HEK293 (cell line): ENCODE data around the gene MEGF6.

ENCODE experiments used
- CTCF ChIA-PET: fragments of 350-600 bp; formaldehyde crosslinking; extraction: SDS; loops from one replicate; lab custom pipeline; 2021; ENCODE audit warnings: antibody characterized with exemption; lab: Yijun Ruan, JAX
- POLR2A ChIA-PET: fragments of 300-600 bp; formaldehyde crosslinking; extraction: SDS; loops from one replicate; lab custom pipeline; 2020; ENCODE audit warnings: antibody characterized with exemption, inconsistent platforms; lab: Yijun Ruan, JAX
- H3K27ac ChIP-seq: fragments of 200-500 bp; sonication (Bioruptor generic); 2 replicates; pipeline ENCODE4 v1.5.1; 2014; ENCODE audit warnings: low read depth, low read length, control low read depth, inconsistent platforms; ENCODE audit errors: extremely low read depth
- H3K36me3 ChIP-seq, 2 experiments: fragments of 200-500 bp in 1 of 2; sonication (Bioruptor generic) in 1 of 2; 1 replicate in 1 of 2; 2 replicates in 1 of 2; pipeline ENCODE4 v1.5.1; 2014 to 2017; ENCODE audit warnings: inconsistent platforms in 2 of 2, low read length in 2 of 2; ENCODE audit not compliant: control insufficient read depth in 2 of 2, insufficient read depth in 1 of 2
- H3K4me1 ChIP-seq: fragments of 200-500 bp; sonication (Bioruptor generic); 2 replicates; pipeline ENCODE4 v1.5.1; 2014; ENCODE audit warnings: mild to moderate bottlenecking, low read length, inconsistent platforms; ENCODE audit not compliant: control insufficient read depth, insufficient read depth
- H3K4me3 ChIP-seq: 2 replicates; pipeline ENCODE4 v1.5.1; 2011; ENCODE audit warnings: low read depth, mild to moderate bottlenecking, control low read depth, low read length, moderate library complexity
- H3K9me3 ChIP-seq: fragments of 200-500 bp; sonication (Bioruptor generic); 2 replicates; pipeline ENCODE4 v1.5.1; 2014; ENCODE audit warnings: low read depth, low read length, inconsistent platforms; ENCODE audit not compliant: control insufficient read depth, insufficient read depth
- GLI4 ChIP-seq: fragments of 450-650 bp; formaldehyde crosslinking; IDR thresholded peaks from 2 replicates; pipeline ENCODE4 v1.5.1; 2016; ENCODE audit warnings: missing biosample characterization, missing genetic modification characterization
- HOXC10 ChIP-seq: sonication (generic); formaldehyde crosslinking; IDR thresholded peaks from 2 replicates; pipeline ENCODE4 v1.8.1; 2023; ENCODE audit warnings: mild to moderate bottlenecking, missing genetic modification reagents
- KLF8 ChIP-seq: fragments of 450-650 bp; formaldehyde crosslinking; IDR thresholded peaks from 2 replicates; pipeline ENCODE4 v1.5.1; 2016; ENCODE audit warnings: missing biosample characterization, missing genetic modification characterization
- REPIN1 ChIP-seq: fragments of 450-650 bp; formaldehyde crosslinking; IDR thresholded peaks from 2 replicates; pipeline ENCODE4 v1.5.1; 2017; ENCODE audit warnings: missing biosample characterization, missing genetic modification characterization, low read depth
- YY2 ChIP-seq: fragments of 450-650 bp; formaldehyde crosslinking; IDR thresholded peaks from 2 replicates; pipeline ENCODE4 v1.5.1; 2016; ENCODE audit warnings: missing biosample characterization, missing genetic modification characterization
- ZBTB7A ChIP-seq: fragments of 450-650 bp; formaldehyde crosslinking; IDR thresholded peaks from 2 replicates; pipeline ENCODE4 v1.5.1; 2016; ENCODE audit warnings: low read depth, missing biosample characterization, missing genetic modification characterization
- ZFP37 ChIP-seq: fragments of 450-650 bp; formaldehyde crosslinking; IDR thresholded peaks from 2 replicates; pipeline ENCODE4 v1.5.1; 2016; ENCODE audit warnings: missing biosample characterization, missing genetic modification characterization
- ZNF140 ChIP-seq: fragments of 450-650 bp; formaldehyde crosslinking; IDR thresholded peaks from 2 replicates; pipeline ENCODE4 v1.5.1; 2016; ENCODE audit warnings: missing biosample characterization, missing genetic modification characterization
- ZNF157 ChIP-seq: fragments of 450-650 bp; formaldehyde crosslinking; IDR thresholded peaks from 2 replicates; pipeline ENCODE4 v1.5.1; 2016; ENCODE audit warnings: missing biosample characterization, missing genetic modification characterization
- ZNF16 ChIP-seq: fragments of 450-650 bp; formaldehyde crosslinking; IDR thresholded peaks from 2 replicates; pipeline ENCODE4 v1.5.1; 2016; ENCODE audit warnings: low read depth, missing biosample characterization, missing genetic modification characterization
- ZNF202 ChIP-seq: fragments of 450-650 bp; formaldehyde crosslinking; IDR thresholded peaks from 2 replicates; pipeline ENCODE4 v1.5.1; 2016; ENCODE audit warnings: missing biosample characterization, missing genetic modification characterization, borderline replicate concordance
- ZNF37A ChIP-seq: fragments of 450-650 bp; IDR thresholded peaks from 2 replicates; pipeline ENCODE4 v1.5.1; 2018; ENCODE audit warnings: missing biosample characterization, missing genetic modification characterization
- ZNF473 ChIP-seq: fragments of 450-650 bp; formaldehyde crosslinking; IDR thresholded peaks from 2 replicates; pipeline ENCODE4 v1.5.1; 2017; ENCODE audit warnings: missing biosample characterization, missing genetic modification characterization
- ZNF561 ChIP-seq: fragments of 450-650 bp; IDR thresholded peaks from 2 replicates; pipeline ENCODE4 v1.5.1; 2018; ENCODE audit warnings: missing biosample characterization, missing genetic modification characterization, borderline replicate concordance
- ZNF664 ChIP-seq: fragments of 450-650 bp; formaldehyde crosslinking; IDR thresholded peaks from 2 replicates; pipeline ENCODE4 v1.5.1; 2016; ENCODE audit warnings: missing biosample characterization, missing genetic modification characterization
- TF ChIP-seq, protein P1 (sequence below): fragments of 450-650 bp; formaldehyde crosslinking; conservative IDR thresholded peaks from 2 replicates; pipeline ENCODE4 v1.5.1; 2016; ENCODE audit warnings: low read depth, missing biosample characterization, missing genetic modification characterization
- TF ChIP-seq, protein P2 (sequence below): fragments of 450-650 bp; formaldehyde crosslinking; IDR thresholded peaks from 2 replicates; pipeline ENCODE4 v1.5.1; 2016; ENCODE audit warnings: missing biosample characterization, missing genetic modification characterization
- TF ChIP-seq, protein P3 (sequence below): fragments of 450-650 bp; formaldehyde crosslinking; IDR thresholded peaks from 2 replicates; pipeline ENCODE4 v1.5.1; 2016; ENCODE audit warnings: missing biosample characterization, missing genetic modification characterization

Gene MEGF6

DNA sequence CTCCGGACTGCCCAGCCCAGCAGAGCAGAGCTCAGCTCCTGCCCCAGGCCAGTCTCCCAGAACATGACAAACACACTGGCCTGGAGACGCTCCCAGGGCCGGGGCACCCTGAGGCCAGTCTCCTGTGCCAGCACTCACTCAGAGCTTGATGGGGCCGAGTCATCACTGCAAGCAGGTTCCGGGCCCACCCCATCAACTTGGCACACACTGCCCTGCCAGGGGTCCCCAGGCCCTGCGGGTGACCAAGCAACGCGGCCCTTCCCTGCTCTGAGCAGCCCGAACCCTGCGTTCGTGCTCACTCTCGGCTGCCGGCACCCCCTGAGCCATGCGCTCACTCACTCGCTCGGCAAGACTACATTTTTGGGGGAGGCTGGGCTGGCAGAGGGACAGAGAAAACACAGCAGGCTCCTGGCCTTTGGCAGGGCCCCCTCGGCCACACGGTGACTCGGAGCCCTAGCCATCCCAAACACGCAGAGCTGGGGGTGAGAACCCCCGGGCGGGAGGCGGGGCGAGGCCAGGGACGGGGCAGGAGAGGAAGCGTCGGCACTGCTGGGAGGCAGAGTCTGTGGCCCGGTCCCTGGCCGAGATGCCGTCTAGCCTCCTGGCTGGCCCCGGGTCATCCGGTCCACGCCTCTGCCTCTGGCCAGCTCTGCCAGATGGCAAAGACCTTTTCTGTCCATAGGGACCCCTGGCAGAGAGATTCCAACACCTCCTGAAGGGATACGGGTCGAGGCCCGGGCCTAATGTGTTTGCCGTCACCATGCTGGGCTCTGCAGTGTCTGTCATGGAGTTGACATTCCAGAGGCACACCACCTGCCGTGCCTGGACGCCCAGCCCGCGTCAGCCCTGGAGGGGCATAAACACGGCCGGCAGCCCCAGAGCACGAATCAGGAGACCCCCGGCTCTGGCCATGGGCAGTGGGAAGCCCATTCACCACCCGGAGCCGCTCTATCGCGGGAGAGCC is 68.0 kb downstream of the MEGF6 start (continued):
- TF ChIP-seq ZNF202 (tag by site-specific recombination) (no peak), HOXC10 (CRISPR knock-in tag) (no peak)
- TF ChIP-seq, all 188 proteins: peak for 0

DNA sequence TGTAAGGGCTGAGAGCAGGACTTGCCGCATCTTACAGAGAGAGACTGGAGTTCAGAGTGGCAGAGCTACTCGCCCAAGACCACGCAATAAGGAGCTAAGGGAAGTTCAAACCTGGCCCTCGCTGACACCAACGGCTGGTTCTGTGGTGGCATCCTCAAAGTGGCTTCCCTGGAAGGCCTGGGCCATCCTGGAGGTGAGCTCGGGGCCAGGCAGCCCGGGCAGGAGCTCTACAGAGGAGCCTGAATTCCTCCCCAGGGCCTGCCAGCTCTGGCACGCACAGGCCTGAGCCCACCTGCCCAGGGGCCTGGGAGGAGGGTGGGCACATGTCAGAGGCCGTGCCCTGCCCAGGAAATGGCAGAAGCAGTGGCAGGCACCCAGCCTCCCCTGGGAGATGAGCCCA is 68.6 kb downstream of the MEGF6 start:
- Histone ChIP-seq H3K4me3 (no peak overlapping the region), H3K4me1 (peaks cover 3% of the 10 kb centered on the region; the same call in 1 of the 2 replicates), H3K27ac (no peak overlapping the region), H3K9me3 (no peaks in the 10 kb centered on the region), H3K36me3 (no peaks in the 10 kb centered on the region)
- TF ChIP-seq, protein P1, sequence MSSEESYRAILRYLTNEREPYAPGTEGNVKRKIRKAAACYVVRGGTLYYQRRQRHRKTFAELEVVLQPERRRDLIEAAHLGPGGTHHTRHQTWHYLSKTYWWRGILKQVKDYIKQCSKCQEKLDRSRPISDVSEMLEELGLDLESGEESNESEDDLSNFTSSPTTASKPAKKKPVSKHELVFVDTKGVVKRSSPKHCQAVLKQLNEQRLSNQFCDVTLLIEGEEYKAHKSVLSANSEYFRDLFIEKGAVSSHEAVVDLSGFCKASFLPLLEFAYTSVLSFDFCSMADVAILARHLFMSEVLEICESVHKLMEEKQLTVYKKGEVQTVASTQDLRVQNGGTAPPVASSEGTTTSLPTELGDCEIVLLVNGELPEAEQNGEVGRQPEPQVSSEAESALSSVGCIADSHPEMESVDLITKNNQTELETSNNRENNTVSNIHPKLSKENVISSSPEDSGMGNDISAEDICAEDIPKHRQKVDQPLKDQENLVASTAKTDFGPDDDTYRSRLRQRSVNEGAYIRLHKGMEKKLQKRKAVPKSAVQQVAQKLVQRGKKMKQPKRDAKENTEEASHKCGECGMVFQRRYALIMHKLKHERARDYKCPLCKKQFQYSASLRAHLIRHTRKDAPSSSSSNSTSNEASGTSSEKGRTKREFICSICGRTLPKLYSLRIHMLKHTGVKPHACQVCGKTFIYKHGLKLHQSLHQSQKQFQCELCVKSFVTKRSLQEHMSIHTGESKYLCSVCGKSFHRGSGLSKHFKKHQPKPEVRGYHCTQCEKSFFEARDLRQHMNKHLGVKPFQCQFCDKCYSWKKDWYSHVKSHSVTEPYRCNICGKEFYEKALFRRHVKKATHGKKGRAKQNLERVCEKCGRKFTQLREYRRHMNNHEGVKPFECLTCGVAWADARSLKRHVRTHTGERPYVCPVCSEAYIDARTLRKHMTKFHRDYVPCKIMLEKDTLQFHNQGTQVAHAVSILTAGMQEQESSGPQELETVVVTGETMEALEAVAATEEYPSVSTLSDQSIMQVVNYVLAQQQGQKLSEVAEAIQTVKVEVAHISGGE (tag by site-specific recombination) = no peak
- TF ChIP-seq GLI4 (tag by site-specific recombination) = no peak
- no peak for TF ChIP-seq ZNF473 (tag by site-specific recombination)
- no peak for TF ChIP-seq REPIN1 (tag by site-specific recombination)
- TF ChIP-seq ZNF16 (tag by site-specific recombination) = no peak
- TF ChIP-seq, protein P2, sequence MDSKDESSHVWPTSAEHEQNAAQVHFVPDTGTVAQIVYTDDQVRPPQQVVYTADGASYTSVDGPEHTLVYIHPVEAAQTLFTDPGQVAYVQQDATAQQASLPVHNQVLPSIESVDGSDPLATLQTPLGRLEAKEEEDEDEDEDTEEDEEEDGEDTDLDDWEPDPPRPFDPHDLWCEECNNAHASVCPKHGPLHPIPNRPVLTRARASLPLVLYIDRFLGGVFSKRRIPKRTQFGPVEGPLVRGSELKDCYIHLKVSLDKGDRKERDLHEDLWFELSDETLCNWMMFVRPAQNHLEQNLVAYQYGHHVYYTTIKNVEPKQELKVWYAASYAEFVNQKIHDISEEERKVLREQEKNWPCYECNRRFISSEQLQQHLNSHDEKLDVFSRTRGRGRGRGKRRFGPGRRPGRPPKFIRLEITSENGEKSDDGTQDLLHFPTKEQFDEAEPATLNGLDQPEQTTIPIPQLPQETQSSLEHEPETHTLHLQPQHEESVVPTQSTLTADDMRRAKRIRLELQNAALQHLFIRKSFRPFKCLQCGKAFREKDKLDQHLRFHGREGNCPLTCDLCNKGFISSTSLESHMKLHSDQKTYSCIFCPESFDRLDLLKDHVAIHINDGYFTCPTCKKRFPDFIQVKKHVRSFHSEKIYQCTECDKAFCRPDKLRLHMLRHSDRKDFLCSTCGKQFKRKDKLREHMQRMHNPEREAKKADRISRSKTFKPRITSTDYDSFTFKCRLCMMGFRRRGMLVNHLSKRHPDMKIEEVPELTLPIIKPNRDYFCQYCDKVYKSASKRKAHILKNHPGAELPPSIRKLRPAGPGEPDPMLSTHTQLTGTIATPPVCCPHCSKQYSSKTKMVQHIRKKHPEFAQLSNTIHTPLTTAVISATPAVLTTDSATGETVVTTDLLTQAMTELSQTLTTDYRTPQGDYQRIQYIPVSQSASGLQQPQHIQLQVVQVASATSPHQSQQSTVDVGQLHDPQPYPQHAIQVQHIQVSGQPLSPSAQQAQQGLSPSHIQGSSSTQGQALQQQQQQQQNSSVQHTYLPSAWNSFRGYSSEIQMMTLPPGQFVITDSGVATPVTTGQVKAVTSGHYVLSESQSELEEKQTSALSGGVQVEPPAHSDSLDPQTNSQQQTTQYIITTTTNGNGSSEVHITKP = no peak
- TF ChIP-seq ZNF140 (tag by site-specific recombination) = no peak
- TF ChIP-seq ZBTB7A (tag by site-specific recombination) = no peak
- no peak for TF ChIP-seq ZNF561 (tag by site-specific recombination)
- TF ChIP-seq, protein P3, sequence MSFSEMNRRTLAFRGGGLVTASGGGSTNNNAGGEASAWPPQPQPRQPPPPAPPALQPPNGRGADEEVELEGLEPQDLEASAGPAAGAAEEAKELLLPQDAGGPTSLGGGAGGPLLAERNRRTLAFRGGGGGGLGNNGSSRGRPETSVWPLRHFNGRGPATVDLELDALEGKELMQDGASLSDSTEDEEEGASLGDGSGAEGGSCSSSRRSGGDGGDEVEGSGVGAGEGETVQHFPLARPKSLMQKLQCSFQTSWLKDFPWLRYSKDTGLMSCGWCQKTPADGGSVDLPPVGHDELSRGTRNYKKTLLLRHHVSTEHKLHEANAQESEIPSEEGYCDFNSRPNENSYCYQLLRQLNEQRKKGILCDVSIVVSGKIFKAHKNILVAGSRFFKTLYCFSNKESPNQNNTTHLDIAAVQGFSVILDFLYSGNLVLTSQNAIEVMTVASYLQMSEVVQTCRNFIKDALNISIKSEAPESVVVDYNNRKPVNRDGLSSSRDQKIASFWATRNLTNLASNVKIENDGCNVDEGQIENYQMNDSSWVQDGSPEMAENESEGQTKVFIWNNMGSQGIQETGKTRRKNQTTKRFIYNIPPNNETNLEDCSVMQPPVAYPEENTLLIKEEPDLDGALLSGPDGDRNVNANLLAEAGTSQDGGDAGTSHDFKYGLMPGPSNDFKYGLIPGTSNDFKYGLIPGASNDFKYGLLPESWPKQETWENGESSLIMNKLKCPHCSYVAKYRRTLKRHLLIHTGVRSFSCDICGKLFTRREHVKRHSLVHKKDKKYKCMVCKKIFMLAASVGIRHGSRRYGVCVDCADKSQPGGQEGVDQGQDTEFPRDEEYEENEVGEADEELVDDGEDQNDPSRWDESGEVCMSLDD (tag by site-specific recombination) = no peak
- TF ChIP-seq ZNF37A (tag by site-specific recombination) = no peak
- no peak for TF ChIP-seq ZNF157
- TF ChIP-seq YY2 (tag by site-specific recombination) = no peak
- TF ChIP-seq KLF8 (tag by site-specific recombination) = no peak
- TF ChIP-seq ZNF664 (tag by site-specific recombination) = no peak
- TF ChIP-seq ZFP37 (tag by site-specific recombination) = no peak
- ChIA-PET CTCF (interaction anchor here (2.2 kb wide), 1 partner anchor 76 kb away, joined by 4 read pairs; no protein-coding TSS in a partner anchor), POLR2A (no interaction called here)
